ENCODE data around the gene P4HB. TPM values are rescaled to one million over a fixed set of nuclear protein-coding genes. Genes with fewer than 3 reads are reported as not detected.

The P4HB gene
- total and polyA plus RNA-seq, 2 of the 4 experiments (the other 2 are of a cell fraction), result 599 to 932 TPM

- Histone ChIP-seq H2BK20ac (ENCODE audit: low read depth, low read length) (no peak overlapping the region), H3K4me3 (ENCODE audit: insufficient read depth, low read depth, low read length) (no peak overlapping the region), H3K9me1 (ENCODE audit: insufficient read depth, low read length) (peaks cover 9% of the 10 kb centered on the region; the same call in 1 of the 2 replicates), H3K4me1 (ENCODE audit: control insufficient read depth, insufficient read depth, low read length) (peaks cover 9% of the 10 kb centered on the region; the same call in 1 of the 2 replicates), H3K4me2 (ENCODE audit: low read depth, low read length) (no peak overlapping the region), H2BK5ac (ENCODE audit: low read depth, low read length, poor library complexity, severe bottlenecking) (no peak overlapping the region), H3K14ac (replicated peaks; ENCODE audit: low read depth, low read length) (no peak overlapping the region), H3K36me3 (ENCODE audit: control insufficient read depth, insufficient read depth, low read length) (no peaks in the 10 kb centered on the region), H3K23ac (ENCODE audit: low read depth, low read length) (no peak overlapping the region), H3K27ac (ENCODE audit: insufficient read depth, low read length) (no peak overlapping the region), H3K27me3 (ENCODE audit: control insufficient read depth, insufficient read depth, low read length) (peaks cover 22% of the 10 kb centered on the region; the same call in 1 of the 2 replicates), H2AK9ac (replicated peaks; ENCODE audit: low read depth, low read length, poor library complexity) (no peak overlapping the region), H4K5ac (ENCODE audit: low read depth, low read length) (no peak overlapping the region), H3K79me1 (ENCODE audit: low read depth in 1 of 2, low read length in 2 of 2) (no peaks in the 10 kb centered on the region), H3K56ac (ENCODE audit: extremely low read depth, insufficient read depth, low read length) (no peak overlapping the region), H2BK120ac (ENCODE audit: low read depth, low read length) (no peak overlapping the region), H3K9me3 (ENCODE audit: control insufficient read depth, insufficient read depth, low read length) (peaks cover 3% of the 10 kb centered on the region; the same call in 1 of the 2 replicates), H2BK15ac (ENCODE audit: low read depth, low read length) (no peak overlapping the region), H4K91ac (ENCODE audit: insufficient read depth, low read depth, low read length) (no peak overlapping the region), H2AFZ (replicated peaks; ENCODE audit: low read length, poor library complexity) (peak overlapping the region; percentile 23), H3K18ac (ENCODE audit: low read depth, low read length) (no peak overlapping the region), H3K4ac (ENCODE audit: low read depth, low read length) (no peak overlapping the region), H4K8ac (ENCODE audit: low read depth in 2 of 2, low read length in 2 of 2) (no peak overlapping the region), H2AK5ac (ENCODE audit: low read depth, low read length) (no peak overlapping the region; the same call in 1 of the 2 replicates), H4K20me1 (ENCODE audit: insufficient read depth, low read length) (no peaks in the 10 kb centered on the region; the same call in 1 of the 2 replicates), H3K9ac (ENCODE audit: low read depth, low read length) (no peak overlapping the region)
- in situ Hi-C loops (cut with MboI; ENCODE audit: low sequenced_read_pairs), result no loop called here
- ChIA-PET POLR2A (ENCODE audit: unreplicated experiment) (no interaction called here), CTCF (no interaction called here)
- no TSS peak for BruUV-seq (replicated peaks)
- DNase-seq (no peak), ATAC-seq (ENCODE audit: low read depth) (no peak)
- whole genome bisulfite sequencing, 2 experiments (ENCODE audit: extremely low coverage in 2 of 2, insufficient read length in 1 of 2), result 87% methylated on average over 24 of the region's 41 CpGs; no CpG with 5 or more reads in 1 of the 2 experiments
- dilution Hi-C loops (cut with HindIII; ENCODE audit: low sequenced_read_pairs, unreplicated experiment), result no loop called here
- no peak for TF ChIP-seq CEBPB (IDR thresholded peaks at IDR 0.05; ENCODE audit: low read depth, low read length)
- intact Hi-C loops (cut with micrococcal nuclease), result no loop called here
Measured at GRCh38 chr17:81813861-81814683, 46.3 kb downstream of the P4HB start.
